Spleen (tissue), 7 donors: ENCODE measurements around the gene ROBO1.

Experiments used
- CTCF ChIP-seq, 11 experiments: fragments of 200-600 bp in 7 of 11; fragments of 450-650 bp in 4 of 11; sonication (generic) in 4 of 11; IDR thresholded peaks in 8 of 11; conservative IDR thresholded peaks in 3 of 11; 1 replicate in 7 of 11; 2 replicates in 4 of 11; pipeline versions ENCODE4 v1.4.0 to v1.8.0; 2016 to 2021; ENCODE audit warnings: antibody characterized with exemption in 11 of 11, inconsistent platforms in 4 of 11, mild to moderate bottlenecking in 1 of 11
- POLR2A ChIP-seq, 3 donors: fragments of 450-650 bp; IDR thresholded peaks; one replicate each; pipeline ENCODE4 v1.5.1; 2017; ENCODE audit warnings: antibody characterized with exemption in 3 of 3, mild to moderate bottlenecking in 1 of 3
- donor health status: DM: no; HTN: no; CAD: no; lungs with moderate emphysema.
- donor health status: DM: no; HTN: no; CAD: no.
- donor health status: DM: no; HTN: no; CAD: no.

- TF ChIP-seq CTCF (IDR thresholded peaks at IDR 0.05 in 8 of 11, conservative IDR thresholded peaks at IDR 0.05 in 3 of 11), result no peak
- no peak for TF ChIP-seq POLR2A (IDR thresholded peaks at IDR 0.05)
Observed at GRCh38 chr3:78868570-78868969, 899.2 kb downstream of the ROBO1 start.
